ENCODE data around the gene SRGAP1. TPM values are rescaled to one million over a fixed set of nuclear protein-coding genes. Genes with fewer than 3 reads are reported as not detected.
"Not testable (repeated sequence)": the region's sequence is repeated elsewhere in the genome, so short reads cannot be mapped to it uniquely, and the experiment has no call there.

Gene SRGAP1
- total RNA-seq, 1 donor from 2014 or later: 2.3 TPM

DNA sequence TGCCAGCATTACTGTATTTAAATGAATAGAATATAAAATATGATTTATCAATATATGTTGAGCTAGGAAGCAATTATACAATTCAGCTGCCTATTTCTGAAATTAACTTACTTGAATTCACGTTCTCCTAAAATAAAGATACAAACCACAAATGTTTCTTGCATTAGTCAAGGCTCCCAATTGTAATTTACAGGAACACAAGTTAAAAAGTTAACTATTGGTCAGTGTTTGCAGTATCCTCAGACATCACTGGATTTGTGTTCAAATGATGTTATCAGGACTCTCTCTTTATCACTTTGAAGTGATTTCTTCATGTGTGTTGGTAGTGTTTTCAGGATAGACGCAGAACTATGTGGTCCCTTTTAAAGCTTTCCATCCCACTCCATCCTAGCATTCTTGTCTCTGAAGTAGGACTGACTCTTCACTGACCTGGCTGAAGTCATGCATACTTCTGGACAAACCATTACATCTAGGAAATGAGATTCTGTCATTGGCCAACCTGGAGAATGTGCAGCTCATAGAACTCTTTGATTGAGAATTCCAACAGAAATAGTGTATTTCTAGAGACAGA is 221.5 kb downstream of the SRGAP1 start:
- peaks cover 9% of the 10 kb centered on the region for H3K4me1 ChIP-seq
- H3K9me3 ChIP-seq (replicated peaks): no peaks in the 10 kb centered on the region
- no peaks in the 10 kb centered on the region for H3K27me3 ChIP-seq (ENCODE audit: low read depth)
- no peak for DNase-seq
- H3K36me3 ChIP-seq: peaks cover 12% of the 10 kb centered on the region
- no peak overlapping the region for H3K27ac ChIP-seq (replicated peaks)
- TF ChIP-seq, protein P1, sequence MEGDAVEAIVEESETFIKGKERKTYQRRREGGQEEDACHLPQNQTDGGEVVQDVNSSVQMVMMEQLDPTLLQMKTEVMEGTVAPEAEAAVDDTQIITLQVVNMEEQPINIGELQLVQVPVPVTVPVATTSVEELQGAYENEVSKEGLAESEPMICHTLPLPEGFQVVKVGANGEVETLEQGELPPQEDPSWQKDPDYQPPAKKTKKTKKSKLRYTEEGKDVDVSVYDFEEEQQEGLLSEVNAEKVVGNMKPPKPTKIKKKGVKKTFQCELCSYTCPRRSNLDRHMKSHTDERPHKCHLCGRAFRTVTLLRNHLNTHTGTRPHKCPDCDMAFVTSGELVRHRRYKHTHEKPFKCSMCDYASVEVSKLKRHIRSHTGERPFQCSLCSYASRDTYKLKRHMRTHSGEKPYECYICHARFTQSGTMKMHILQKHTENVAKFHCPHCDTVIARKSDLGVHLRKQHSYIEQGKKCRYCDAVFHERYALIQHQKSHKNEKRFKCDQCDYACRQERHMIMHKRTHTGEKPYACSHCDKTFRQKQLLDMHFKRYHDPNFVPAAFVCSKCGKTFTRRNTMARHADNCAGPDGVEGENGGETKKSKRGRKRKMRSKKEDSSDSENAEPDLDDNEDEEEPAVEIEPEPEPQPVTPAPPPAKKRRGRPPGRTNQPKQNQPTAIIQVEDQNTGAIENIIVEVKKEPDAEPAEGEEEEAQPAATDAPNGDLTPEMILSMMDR (IDR thresholded peaks at IDR 0.05; ENCODE audit: borderline replicate concordance): no peak
- intact Hi-C loops (cut with micrococcal nuclease): no loop called here
- no peak overlapping the region for H3K4me3 ChIP-seq

DNA sequence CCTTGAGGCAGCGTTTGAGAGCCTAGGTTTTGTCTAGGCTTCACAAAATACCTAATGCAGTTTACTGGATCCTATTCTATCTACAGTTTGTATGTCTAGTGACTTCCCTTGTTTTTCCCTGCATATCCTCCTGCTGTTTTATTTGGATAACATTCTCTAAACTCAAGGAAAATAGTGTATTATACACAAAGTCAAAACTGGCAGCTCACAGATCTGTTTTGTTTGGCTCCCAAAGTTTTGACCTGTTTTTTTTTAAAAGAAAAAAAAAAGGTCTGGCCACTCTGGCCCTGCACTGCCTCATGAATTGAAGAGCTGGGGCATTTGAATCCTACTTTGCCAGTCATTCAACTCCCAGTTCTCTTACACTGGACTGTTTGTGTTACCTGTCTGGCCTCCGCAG is 222.3 kb downstream of the SRGAP1 start:
- Histone ChIP-seq H3K27ac (replicated peaks) (no peak overlapping the region), H3K4me1 (peaks cover 9% of the 10 kb centered on the region), H3K9me3 (replicated peaks) (no peaks in the 10 kb centered on the region), H3K4me3 (no peak overlapping the region), H3K36me3 (peaks cover 12% of the 10 kb centered on the region), H3K27me3 (ENCODE audit: low read depth) (no peaks in the 10 kb centered on the region)
- no peak for DNase-seq
- intact Hi-C loops (cut with micrococcal nuclease): no loop called here
- TF ChIP-seq, protein P1 (IDR thresholded peaks at IDR 0.05; ENCODE audit: borderline replicate concordance): no peak

DNA sequence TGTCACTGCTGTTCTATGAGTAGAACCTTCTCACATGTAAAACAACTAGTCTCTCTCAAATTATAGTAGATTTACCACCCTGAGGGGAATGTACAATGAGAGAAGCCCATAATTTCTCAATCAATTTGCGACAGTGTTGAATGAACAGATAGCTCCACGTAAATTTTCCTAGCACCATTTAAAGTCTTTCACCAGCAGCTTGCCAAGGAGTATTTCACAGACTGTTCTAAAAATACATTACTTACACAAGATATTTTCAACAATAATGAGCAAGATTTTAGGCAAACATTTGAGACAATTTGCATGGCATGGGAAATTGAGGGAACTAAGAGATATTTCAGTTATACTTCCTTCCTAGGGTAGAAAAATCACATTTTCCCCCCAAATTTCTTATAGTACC is 226.0 kb downstream of the SRGAP1 start:
- Histone ChIP-seq H3K27ac (replicated peaks) (no peak overlapping the region), H3K27me3 (ENCODE audit: low read depth) (no peaks in the 10 kb centered on the region), H3K4me1 (peaks cover 9% of the 10 kb centered on the region), H3K36me3 (peaks cover 2% of the 10 kb centered on the region), H3K9me3 (replicated peaks) (no peaks in the 10 kb centered on the region), H3K4me3 (no peak overlapping the region)
- intact Hi-C loops (cut with micrococcal nuclease): no loop called here
- no peak for DNase-seq
- TF ChIP-seq, protein P1 (IDR thresholded peaks at IDR 0.05; ENCODE audit: borderline replicate concordance): no peak

DNA sequence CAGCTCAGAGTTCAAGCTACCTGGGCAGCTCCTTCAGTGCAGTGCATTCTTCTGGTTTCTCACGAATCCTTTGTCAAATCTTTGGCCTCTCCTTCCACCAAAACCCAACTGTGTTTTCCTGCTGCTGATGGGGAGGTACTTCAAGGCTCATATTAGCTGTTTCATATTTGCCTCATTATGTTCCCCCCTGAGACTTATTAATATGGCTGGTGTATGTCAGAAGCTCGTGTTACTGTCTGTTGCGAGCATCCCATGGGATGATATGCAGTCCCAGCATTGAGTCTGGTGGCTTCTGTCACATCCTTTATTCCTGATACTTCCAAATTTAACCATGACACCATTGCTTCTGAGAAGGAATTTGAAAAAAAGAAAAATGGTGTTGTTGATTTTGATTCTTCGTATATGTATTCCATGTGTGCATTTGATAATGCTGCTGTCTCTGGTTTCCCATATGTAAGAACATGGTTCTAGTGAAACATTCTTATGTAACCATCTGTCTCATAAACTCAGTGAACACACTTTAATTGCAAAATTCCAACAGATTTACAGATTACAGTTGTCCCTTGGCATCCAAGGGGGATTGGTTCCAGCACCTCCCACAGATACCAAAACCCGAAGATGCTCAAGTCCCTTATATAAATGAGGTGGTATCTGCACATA is 228.5 kb downstream of the SRGAP1 start:
- no peak overlapping the region for H3K27ac ChIP-seq (replicated peaks)
- intact Hi-C loops (cut with micrococcal nuclease): no loop called here
- no peaks in the 10 kb centered on the region for H3K27me3 ChIP-seq (ENCODE audit: low read depth)
- H3K36me3 ChIP-seq: no peaks in the 10 kb centered on the region
- no peaks in the 10 kb centered on the region for H3K9me3 ChIP-seq (replicated peaks)
- no peak for DNase-seq
- TF ChIP-seq, protein P1 (IDR thresholded peaks at IDR 0.05; ENCODE audit: borderline replicate concordance): no peak
- H3K4me1 ChIP-seq: peaks cover 9% of the 10 kb centered on the region
- H3K4me3 ChIP-seq: no peak overlapping the region

DNA sequence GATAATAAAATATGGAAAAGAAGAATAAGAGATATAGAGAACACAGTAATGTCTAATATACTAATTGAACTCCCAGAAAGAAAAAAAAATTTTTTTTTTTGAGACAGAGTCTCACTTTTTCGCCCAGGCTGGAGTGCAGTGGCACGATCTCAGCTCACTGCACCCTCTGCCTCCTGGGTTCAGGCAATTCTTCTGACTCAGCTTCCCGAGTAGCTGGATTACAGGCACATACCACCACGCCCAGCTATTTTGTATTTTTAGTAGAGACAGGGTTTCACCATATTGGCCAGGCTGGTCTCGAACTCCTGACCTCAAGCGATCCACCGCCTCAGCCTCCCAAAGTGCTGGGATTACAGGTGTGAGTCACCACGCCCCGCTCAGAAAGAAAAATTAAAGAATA is 232.1 kb downstream of the SRGAP1 start:
- H3K4me3 ChIP-seq; DNase-seq; H3K27me3 ChIP-seq (ENCODE audit: low read depth); H3K9me3 ChIP-seq (replicated peaks); H3K27ac ChIP-seq (replicated peaks); intact Hi-C loops (cut with micrococcal nuclease); H3K36me3 ChIP-seq: not testable (repeated sequence)
- peaks cover 14% of the 10 kb centered on the region for H3K4me1 ChIP-seq

DNA sequence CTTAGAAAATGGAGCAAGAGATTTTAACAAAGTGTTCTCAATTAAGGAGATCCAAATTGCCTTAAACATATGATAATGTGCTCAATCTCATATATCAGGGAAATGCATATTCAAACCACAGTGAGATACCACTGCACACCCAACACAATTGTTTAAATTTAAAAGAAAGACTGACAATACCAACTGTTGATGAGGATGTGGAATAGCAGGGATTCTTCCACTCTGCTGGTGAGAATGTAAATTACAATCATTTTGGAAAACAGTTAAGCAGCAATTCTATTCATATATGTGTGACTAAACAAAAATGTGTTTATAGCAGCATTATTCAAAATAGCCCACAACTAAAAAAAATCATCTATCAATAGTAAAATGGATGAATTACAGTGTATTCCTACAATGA is 233.4 kb downstream of the SRGAP1 start:
- intact Hi-C loops (cut with micrococcal nuclease): no loop called here
- H3K9me3 ChIP-seq (replicated peaks): no peaks in the 10 kb centered on the region
- H3K4me3 ChIP-seq: no peak overlapping the region
- H3K4me1 ChIP-seq: peaks cover 26% of the 10 kb centered on the region
- DNase-seq: no peak
- TF ChIP-seq, protein P1 (IDR thresholded peaks at IDR 0.05; ENCODE audit: borderline replicate concordance): peak; percentile 40
- H3K27me3 ChIP-seq (ENCODE audit: low read depth): no peaks in the 10 kb centered on the region
- H3K27ac ChIP-seq (replicated peaks): no peak overlapping the region
- no peaks in the 10 kb centered on the region for H3K36me3 ChIP-seq

Measured in left ventricle myocardium inferior (tissue), 1 donor.